Activated naive CD8-positive, alpha-beta T cell treated with anti-CD3 and anti-CD28 coated beads, Interleukin-2, amount 50 U/mL, for 24 hours (primary cell): ENCODE measurements around the gene PPM1F.
"Not testable (repeated sequence)": the region's sequence is repeated elsewhere in the genome, so short reads cannot be mapped to it uniquely, and the experiment has no call there.

Experiments
- ATAC-seq: fragments of 150-1000 bp; cut with Tn5 transposase; one replicate; pipeline ENCODE4 v1.10.0; 2021
- DNase-seq: peaks from one replicate; pipeline ENCODE4 v3.0.0; 2021
- H3K27ac Mint-ChIP-seq: one replicate; pipeline ENCODE4 v1.8.0; 2021; ENCODE audit warnings: mild to moderate bottlenecking, mixed read lengths
- H3K27me3 Mint-ChIP-seq: one replicate; pipeline ENCODE4 v1.8.0; 2021; ENCODE audit warnings: mixed read lengths
- H3K36me3 Mint-ChIP-seq: one replicate; pipeline ENCODE4 v1.8.0; 2021; ENCODE audit warnings: low read depth, mixed read lengths
- H3K4me1 Mint-ChIP-seq: one replicate; pipeline ENCODE4 v1.8.0; 2021; ENCODE audit warnings: mixed read lengths
- H3K4me3 Mint-ChIP-seq: one replicate; pipeline ENCODE4 v1.8.0; 2021; ENCODE audit warnings: mild to moderate bottlenecking, moderate library complexity, mixed read lengths
- H3K9me3 Mint-ChIP-seq: one replicate; pipeline ENCODE4 v1.8.0; 2021; ENCODE audit warnings: mixed read lengths

Gene PPM1F

DNA sequence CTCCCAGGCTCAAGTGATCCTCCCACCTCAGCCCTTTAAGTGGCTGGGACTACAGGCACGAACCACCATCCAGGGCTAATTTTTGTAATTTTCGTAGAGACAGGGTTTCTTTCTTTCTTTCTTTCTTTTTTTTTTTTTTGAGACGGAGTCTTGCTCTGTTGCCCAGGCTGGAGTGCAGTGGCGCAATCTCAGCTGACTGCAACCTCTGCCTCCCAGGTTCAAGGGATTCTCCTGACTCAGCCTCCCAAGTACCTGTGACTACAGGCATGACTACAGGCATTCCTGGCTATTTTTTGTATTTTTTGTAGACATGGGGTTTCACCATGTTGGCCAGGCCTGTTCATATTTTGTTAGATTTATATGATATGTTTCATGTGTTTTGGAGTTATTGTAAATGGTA lies 56.4 kb downstream of the PPM1F start:
- not testable (repeated sequence) for H3K27ac Mint-ChIP-seq, H3K27me3 Mint-ChIP-seq, DNase-seq, H3K4me1 Mint-ChIP-seq, H3K36me3 Mint-ChIP-seq, ATAC-seq, H3K4me3 Mint-ChIP-seq, H3K9me3 Mint-ChIP-seq

- Mint-ChIP-seq H3K4me3 (no peak overlapping the region), H3K4me1 (no peaks in the 10 kb centered on the region), H3K27me3 (no peaks in the 10 kb centered on the region), H3K36me3 (no peaks in the 10 kb centered on the region), H3K27ac (no peak overlapping the region), H3K9me3 (no peaks in the 10 kb centered on the region)
- ATAC-seq (no peak), DNase-seq (no peak)
Observed at GRCh38 chr22:21894799-21895198, 57.8 kb downstream of the PPM1F start.

GRCh38 chr22:21889251-21889990 lies 63.2 kb downstream of the PPM1F start:
- ATAC-seq, result no peak
- Mint-ChIP-seq H3K27ac (no peak overlapping the region), H3K4me3 (no peak overlapping the region), H3K36me3 (no peaks in the 10 kb centered on the region), H3K27me3 (peaks cover 2% of the 10 kb centered on the region), H3K9me3 (no peaks in the 10 kb centered on the region), H3K4me1 (no peaks in the 10 kb centered on the region)
- DNase-seq, result no peak

DNA sequence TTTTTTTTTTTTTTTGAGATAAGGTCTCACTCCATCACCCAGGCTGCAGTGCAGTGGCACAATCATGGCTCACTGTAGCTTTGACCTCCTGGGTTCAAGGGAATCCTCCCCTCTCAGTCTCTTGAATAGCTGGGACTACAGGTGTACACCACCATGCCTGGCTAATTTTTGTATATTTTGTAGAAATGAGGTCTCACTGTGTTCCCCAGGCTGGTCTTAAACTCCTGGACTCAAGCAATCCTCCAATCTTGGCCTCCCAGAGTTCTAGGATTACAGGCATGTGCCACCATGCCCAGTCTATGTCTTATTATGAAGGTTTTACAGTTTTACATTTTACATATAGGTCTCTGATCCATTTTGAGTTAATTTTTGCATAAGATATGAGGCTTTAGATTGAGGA lies 64.8 kb downstream of the PPM1F start:
- Mint-ChIP-seq H3K36me3 (no peaks in the 10 kb centered on the region), H3K4me1 (no peaks in the 10 kb centered on the region), H3K9me3 (no peaks in the 10 kb centered on the region), H3K4me3 (no peak overlapping the region), H3K27me3 (peaks cover 2% of the 10 kb centered on the region), H3K27ac (no peak overlapping the region)
- ATAC-seq (no peak), DNase-seq (no peak)

GRCh38 chr22:21883930-21884329 lies 68.7 kb downstream of the PPM1F start:
- not testable (repeated sequence) for H3K4me3 Mint-ChIP-seq, DNase-seq, H3K4me1 Mint-ChIP-seq, ATAC-seq, H3K27ac Mint-ChIP-seq, H3K36me3 Mint-ChIP-seq, H3K9me3 Mint-ChIP-seq, H3K27me3 Mint-ChIP-seq

GRCh38 chr22:21882754-21883333 lies 69.8 kb downstream of the PPM1F start:
- not testable (repeated sequence) for H3K36me3 Mint-ChIP-seq, H3K9me3 Mint-ChIP-seq, DNase-seq, H3K27me3 Mint-ChIP-seq, ATAC-seq, H3K27ac Mint-ChIP-seq, H3K4me1 Mint-ChIP-seq, H3K4me3 Mint-ChIP-seq

GRCh38 chr22:21881841-21882753 lies 70.6 kb downstream of the PPM1F start:
- H3K36me3 Mint-ChIP-seq, result no peaks in the 10 kb centered on the region
- peaks cover 4% of the 10 kb centered on the region for H3K4me1 Mint-ChIP-seq
- DNase-seq (no peak), ATAC-seq (no peak)
- no peak overlapping the region for H3K27ac Mint-ChIP-seq
- H3K27me3 Mint-ChIP-seq, result no peaks in the 10 kb centered on the region
- H3K9me3 Mint-ChIP-seq, result no peaks in the 10 kb centered on the region
- no peak overlapping the region for H3K4me3 Mint-ChIP-seq

- DNase-seq (peak; percentile 12), ATAC-seq (peak; percentile 98)
- no peaks in the 10 kb centered on the region for H3K27me3 Mint-ChIP-seq
- no peaks in the 10 kb centered on the region for H3K36me3 Mint-ChIP-seq
- H3K4me3 Mint-ChIP-seq, result peak overlapping the region; percentile 53
- peak overlapping the region; percentile 92 for H3K27ac Mint-ChIP-seq
- peaks cover 21% of the 10 kb centered on the region for H3K4me1 Mint-ChIP-seq
- no peaks in the 10 kb centered on the region for H3K9me3 Mint-ChIP-seq
Observed at GRCh38 chr22:21876486-21877176, 76.0 kb downstream of the PPM1F start.

DNA sequence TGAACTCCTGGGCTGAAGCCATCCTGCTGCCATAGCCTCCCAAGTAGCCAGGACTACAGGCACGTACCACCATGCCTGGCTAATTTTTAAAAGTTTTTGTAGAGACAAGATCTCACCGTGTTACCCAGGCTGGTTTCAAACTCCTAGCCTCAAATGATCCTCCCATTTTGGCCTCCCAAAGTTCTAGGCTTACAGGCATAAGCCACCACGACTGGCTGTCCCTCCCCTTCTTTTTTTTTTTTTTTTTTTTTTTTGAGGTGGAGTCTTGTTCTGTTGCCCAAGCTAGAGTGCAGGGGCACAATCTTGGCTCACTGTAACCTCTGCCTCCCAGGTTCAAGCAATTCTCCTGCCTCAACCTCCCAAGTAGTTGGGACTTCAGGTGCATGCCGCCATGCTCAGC lies 77.7 kb downstream of the PPM1F start:
- H3K4me1 Mint-ChIP-seq, result peaks cover 19% of the 10 kb centered on the region
- H3K27me3 Mint-ChIP-seq, result not testable (repeated sequence)

DNA sequence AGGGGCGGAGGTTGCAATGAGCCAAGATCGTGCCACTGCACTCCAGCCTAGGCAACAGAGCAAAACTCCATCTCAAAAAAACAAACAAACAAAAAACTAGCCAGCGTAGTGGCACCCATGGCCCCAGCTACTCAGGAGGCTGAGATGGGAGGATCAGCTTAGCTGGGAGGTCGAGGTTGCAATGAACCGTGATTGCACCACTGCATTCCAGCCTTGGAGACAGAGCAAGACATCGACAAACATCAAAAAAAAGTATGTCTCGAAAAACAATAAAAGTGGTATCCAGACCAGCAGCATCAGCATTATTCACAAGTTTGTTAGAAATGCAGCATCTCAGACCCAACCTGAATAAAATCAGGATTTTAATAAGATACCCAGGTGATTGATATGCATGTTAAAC lies 79.0 kb downstream of the PPM1F start:
- H3K27ac Mint-ChIP-seq, result no peak overlapping the region
- ATAC-seq (no peak), DNase-seq (no peak)
- no peaks in the 10 kb centered on the region for H3K9me3 Mint-ChIP-seq
- no peak overlapping the region for H3K4me3 Mint-ChIP-seq
- no peaks in the 10 kb centered on the region for H3K27me3 Mint-ChIP-seq
- H3K4me1 Mint-ChIP-seq, result peaks cover 25% of the 10 kb centered on the region
- no peaks in the 10 kb centered on the region for H3K36me3 Mint-ChIP-seq

More for the DNA sequence above, 77.7 kb downstream of the PPM1F start:
- ATAC-seq, H3K9me3 Mint-ChIP-seq, H3K36me3 Mint-ChIP-seq, DNase-seq, H3K27ac Mint-ChIP-seq, H3K4me3 Mint-ChIP-seq: not testable (repeated sequence)

GRCh38 chr22:21872741-21873140 lies 79.9 kb downstream of the PPM1F start:
- not testable (repeated sequence) for H3K27ac Mint-ChIP-seq, H3K4me3 Mint-ChIP-seq, H3K36me3 Mint-ChIP-seq, H3K27me3 Mint-ChIP-seq, ATAC-seq, DNase-seq, H3K9me3 Mint-ChIP-seq
- peaks cover 34% of the 10 kb centered on the region for H3K4me1 Mint-ChIP-seq
